Vagina (tissue), 2 donors: Measurements from ENCODE around the gene TPT1.

ENCODE experiments used
- POLR2A ChIP-seq, 2 donors: fragments of 450-650 bp; IDR thresholded peaks; one replicate each; pipeline ENCODE4 v1.6.1; 2017; ENCODE audit warnings: antibody characterized with exemption in 2 of 2, mild to moderate bottlenecking in 2 of 2, moderate library complexity in 2 of 2
- POLR2AphosphoS5 ChIP-seq, 2 donors: sonication (generic); formaldehyde crosslinking; IDR thresholded peaks; one replicate each; pipeline ENCODE4 v1.9.0; 2017; ENCODE audit warnings: antibody characterized with exemption in 2 of 2, mild to moderate bottlenecking in 2 of 2, low read depth in 1 of 2; ENCODE audit not compliant: insufficient read depth in 1 of 2
- TF ChIP-seq, protein P1 (sequence below), 3 experiments: fragments of 450-650 bp in 2 of 3; fragments of 200-600 bp in 1 of 3; sonication (generic) in 1 of 3; IDR thresholded peaks; one replicate each; pipeline ENCODE4 v1.5.1; 2017 to 2019; ENCODE audit warnings: antibody characterized with exemption in 3 of 3, mild to moderate bottlenecking in 2 of 3, moderate library complexity in 2 of 3

DNA sequence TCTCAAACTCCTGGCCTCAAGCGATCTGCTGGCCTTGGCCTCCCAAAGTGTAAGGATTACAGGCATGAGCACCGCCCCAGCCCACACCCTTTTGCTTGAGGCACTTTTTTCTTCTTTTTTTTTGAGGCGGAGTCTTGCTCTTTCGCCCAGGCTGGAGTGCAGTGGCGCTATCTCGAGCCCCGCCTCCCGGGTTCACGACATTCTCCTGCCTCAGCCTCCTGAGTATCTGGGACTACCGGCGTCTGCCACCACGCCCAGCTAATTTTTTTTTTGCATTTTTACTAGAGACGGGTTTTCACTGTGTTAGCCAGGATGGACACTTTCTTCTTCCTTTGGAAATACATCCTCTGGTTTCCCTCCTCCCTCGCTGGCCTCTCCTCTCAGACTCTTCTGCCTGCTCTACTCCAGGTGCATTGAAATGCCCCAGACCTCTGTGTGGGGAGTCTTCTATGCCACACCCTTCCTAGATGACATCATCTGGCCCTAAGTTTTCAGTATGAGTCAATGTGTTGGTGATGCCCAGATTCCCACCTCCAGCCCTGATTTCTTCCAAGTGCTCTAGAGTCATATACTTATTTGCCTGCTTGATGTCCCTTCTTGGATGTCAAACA is 20.7 kb upstream of the TPT1 start:
- TF ChIP-seq POLR2A (IDR thresholded peaks at IDR 0.05), result no peak
- TF ChIP-seq POLR2AphosphoS5 (IDR thresholded peaks at IDR 0.05; ENCODE audit: insufficient read depth in 1 of 2, low read depth in 1 of 2), result no peak
- TF ChIP-seq, protein P1, sequence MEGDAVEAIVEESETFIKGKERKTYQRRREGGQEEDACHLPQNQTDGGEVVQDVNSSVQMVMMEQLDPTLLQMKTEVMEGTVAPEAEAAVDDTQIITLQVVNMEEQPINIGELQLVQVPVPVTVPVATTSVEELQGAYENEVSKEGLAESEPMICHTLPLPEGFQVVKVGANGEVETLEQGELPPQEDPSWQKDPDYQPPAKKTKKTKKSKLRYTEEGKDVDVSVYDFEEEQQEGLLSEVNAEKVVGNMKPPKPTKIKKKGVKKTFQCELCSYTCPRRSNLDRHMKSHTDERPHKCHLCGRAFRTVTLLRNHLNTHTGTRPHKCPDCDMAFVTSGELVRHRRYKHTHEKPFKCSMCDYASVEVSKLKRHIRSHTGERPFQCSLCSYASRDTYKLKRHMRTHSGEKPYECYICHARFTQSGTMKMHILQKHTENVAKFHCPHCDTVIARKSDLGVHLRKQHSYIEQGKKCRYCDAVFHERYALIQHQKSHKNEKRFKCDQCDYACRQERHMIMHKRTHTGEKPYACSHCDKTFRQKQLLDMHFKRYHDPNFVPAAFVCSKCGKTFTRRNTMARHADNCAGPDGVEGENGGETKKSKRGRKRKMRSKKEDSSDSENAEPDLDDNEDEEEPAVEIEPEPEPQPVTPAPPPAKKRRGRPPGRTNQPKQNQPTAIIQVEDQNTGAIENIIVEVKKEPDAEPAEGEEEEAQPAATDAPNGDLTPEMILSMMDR (IDR thresholded peaks at IDR 0.05), result no peak
